ENCODE measurements around the gene HPCA. TPM values are rescaled to one million over a fixed set of nuclear protein-coding genes. Genes with fewer than 3 reads are reported as not detected.

Gene HPCA
- total and polyA plus RNA-seq, 2 experiments from 2014 or later: not detected

- H3K9me3 ChIP-seq (ENCODE audit: low read depth): no peaks in the 10 kb centered on the region
- no peak overlapping the region for H3K4me3 ChIP-seq
- no peak overlapping the region for H3K9ac ChIP-seq
- no peaks in the 10 kb centered on the region for H3K9me2 ChIP-seq (ENCODE audit: insufficient read depth)
- H4K20me1 ChIP-seq (ENCODE audit: insufficient read depth): no peaks in the 10 kb centered on the region
- no peaks in the 10 kb centered on the region for H3K27me3 ChIP-seq (replicated peaks; ENCODE audit: insufficient read depth)
- in situ Hi-C loops (cut with MboI): no loop called here
- H3K79me2 ChIP-seq (ENCODE audit: insufficient read depth): peaks cover 14% of the 10 kb centered on the region; the same call in 1 of the 2 replicates
- no peak overlapping the region for H2AFZ ChIP-seq
- DNase-seq: no peak
- peaks cover 19% of the 10 kb centered on the region for H3F3A ChIP-seq (ENCODE audit: insufficient read depth)
- TF ChIP-seq EZH2phosphoT487 (IDR thresholded peaks at IDR 0.05; ENCODE audit: insufficient read depth, low read depth) (no peak), EZH2 (IDR thresholded peaks at IDR 0.05; ENCODE audit: insufficient read depth, poor library complexity, severe bottlenecking) (no peak)
- H3K36me3 ChIP-seq (ENCODE audit: low read depth): peaks cover 36% of the 10 kb centered on the region
- peaks cover 26% of the 10 kb centered on the region for H3K4me1 ChIP-seq (ENCODE audit: insufficient read depth)
- H3K4me2 ChIP-seq (ENCODE audit: unreplicated experiment): no peak overlapping the region
- H3K27ac ChIP-seq: no peak overlapping the region
Observed at GRCh38 chr1:32944180-32944579, 57.9 kb downstream of the HPCA start.

Other genes with a start within 250 kb of the HPCA start
- gene ZBTB8OS, start 235.9 kb upstream of the HPCA start, total RNA-seq (2014; rRNA removed; shearing (Covaris generic)): 37.0 and 44.6 TPM in 2 replicates
- gene ZBTB8OS, start 235.9 kb upstream of the HPCA start, polyA plus RNA-seq (2016; fragmentation: Nextera tagmentation; extraction: Ambion mirVana): 48.9 and 52.9 TPM in 2 replicates
- 72.4 and 89.9 TPM in 2 replicates for gene RBBP4, start 235.3 kb upstream of the HPCA start, total RNA-seq (2014; rRNA removed; shearing (Covaris generic))
- gene RBBP4, start 235.3 kb upstream of the HPCA start, polyA plus RNA-seq (2016; fragmentation: Nextera tagmentation; extraction: Ambion mirVana): 109 and 116 TPM in 2 replicates
- 103 and 112 TPM in 2 replicates for gene SYNC, start 183.7 kb upstream of the HPCA start, total RNA-seq (2014; rRNA removed; shearing (Covaris generic))
- 60.0 and 60.5 TPM in 2 replicates for gene SYNC, start 183.7 kb upstream of the HPCA start, polyA plus RNA-seq (2016; fragmentation: Nextera tagmentation; extraction: Ambion mirVana)
- 125 and 135 TPM in 2 replicates for gene YARS1, start 69.1 kb upstream of the HPCA start, total RNA-seq (2014; rRNA removed; shearing (Covaris generic))
- 179 and 185 TPM in 2 replicates for gene YARS1, start 69.1 kb upstream of the HPCA start, polyA plus RNA-seq (2016; fragmentation: Nextera tagmentation; extraction: Ambion mirVana)
- gene S100PBP, start 68.8 kb upstream of the HPCA start, total RNA-seq (2014; rRNA removed; shearing (Covaris generic)): 25.2 and 35.0 TPM in 2 replicates
- 12.1 and 15.7 TPM in 2 replicates for gene S100PBP, start 68.8 kb upstream of the HPCA start, polyA plus RNA-seq (2016; fragmentation: Nextera tagmentation; extraction: Ambion mirVana)
- gene FNDC5, start 15.6 kb upstream of the HPCA start, total RNA-seq (2014; rRNA removed; shearing (Covaris generic)): 0.76 TPM in 1 of 2 replicates, not detected in the other
- 0.15 and 0.33 TPM in 2 replicates for gene FNDC5, start 15.6 kb upstream of the HPCA start, polyA plus RNA-seq (2016; fragmentation: Nextera tagmentation; extraction: Ambion mirVana)
- 41.7 and 60.4 TPM in 2 replicates for gene TMEM54, start 14.9 kb downstream of the HPCA start, total RNA-seq (2014; rRNA removed; shearing (Covaris generic))
- 33.7 and 36.1 TPM in 2 replicates for gene TMEM54, start 14.9 kb downstream of the HPCA start, polyA plus RNA-seq (2016; fragmentation: Nextera tagmentation; extraction: Ambion mirVana)
- 9.5 and 11.1 TPM in 2 replicates for gene RNF19B, start 78.3 kb downstream of the HPCA start, total RNA-seq (2014; rRNA removed; shearing (Covaris generic))
- 1.5 and 1.6 TPM in 2 replicates for gene RNF19B, start 78.3 kb downstream of the HPCA start, polyA plus RNA-seq (2016; fragmentation: Nextera tagmentation; extraction: Ambion mirVana)
- gene AK2, start 150.4 kb downstream of the HPCA start, total RNA-seq (2014; rRNA removed; shearing (Covaris generic)): 130 and 134 TPM in 2 replicates
- gene AK2, start 150.4 kb downstream of the HPCA start, polyA plus RNA-seq (2016; fragmentation: Nextera tagmentation; extraction: Ambion mirVana): 173 and 179 TPM in 2 replicates
- 1.5 and 4.4 TPM in 2 replicates for gene AZIN2, start 194.7 kb downstream of the HPCA start, total RNA-seq (2014; rRNA removed; shearing (Covaris generic))
- gene AZIN2, start 194.7 kb downstream of the HPCA start, polyA plus RNA-seq (2016; fragmentation: Nextera tagmentation; extraction: Ambion mirVana): 2.8 and 4.4 TPM in 2 replicates

Data from GM23248 (cell line).